ENCODE measurements around the gene RHCG. TPM values are rescaled to one million over a fixed set of nuclear protein-coding genes. Genes with fewer than 3 reads are reported as not detected.

RHCG gene
- total RNA-seq, 1 experiment from 2014 or later = 0.28 TPM

- no peak for TF ChIP-seq CTCF (conservative IDR thresholded peaks at IDR 0.05)
- Mint-ChIP-seq H3K4me1 (peaks cover 5 to 13% of the 10 kb centered on the region in 2 experiments), H3K27ac (no peak overlapping the region), H3K36me3 (ENCODE audit: insufficient read depth in 1 of 3, low read depth in 3 of 3) (no peaks in the 10 kb centered on the region), H3K27me3 (ENCODE audit: low read depth) (peaks cover 63% of the 10 kb centered on the region), H3K9me3 (no peaks in the 10 kb centered on the region), H3K4me3 (no peak overlapping the region)
- H3K23me2 ChIP-seq (ENCODE audit: insufficient read length, low read depth, low read length, poor library complexity, severe bottlenecking) = no peaks in the 10 kb centered on the region
- no peak overlapping the region for H3K4me2 ChIP-seq (ENCODE audit: insufficient read depth, insufficient read length, low read length)
- H3K9ac ChIP-seq (ENCODE audit: extremely low read depth, insufficient read length, low read length) = no peak overlapping the region
- no peak overlapping the region for H2AK5ac ChIP-seq (ENCODE audit: insufficient read length, low read length)
- WGBS (ENCODE audit: extremely low coverage, insufficient read length, low lambda C conversion rate) = no CpG with 5 or more reads among the region's 10 CpGs
- no peak overlapping the region for H4K5ac ChIP-seq (ENCODE audit: insufficient read length, low read depth, low read length)
- no peak overlapping the region for H3K27ac ChIP-seq (ENCODE audit: insufficient read length, low read depth, low read length)
- H4K91ac ChIP-seq (ENCODE audit: insufficient read length, low read depth, low read length) = no peak overlapping the region
- H3K4ac ChIP-seq (ENCODE audit: low read depth, low read length) = no peak overlapping the region
- H2BK120ac ChIP-seq (ENCODE audit: low read depth, low read length, poor library complexity, severe bottlenecking) = no peak overlapping the region
- H3K79me1 ChIP-seq (ENCODE audit: insufficient read depth, low read depth, low read length, poor library complexity, severe bottlenecking) = no peaks in the 10 kb centered on the region
- no peak overlapping the region for H3K18ac ChIP-seq (ENCODE audit: insufficient read length, low read depth, low read length)
- H4K8ac ChIP-seq (replicated peaks; ENCODE audit: insufficient read length, low read depth, low read length) = no peak overlapping the region
- no peaks in the 10 kb centered on the region for H3K9me3 ChIP-seq (ENCODE audit: control insufficient read depth, low read depth, low read length)
- no peak overlapping the region for H3K14ac ChIP-seq (ENCODE audit: insufficient read depth, low read length)
- no peaks in the 10 kb centered on the region for H3K4me1 ChIP-seq (ENCODE audit: insufficient read depth, low read length)
- no peak overlapping the region for H2AFZ ChIP-seq (ENCODE audit: low read length)
- no peak for DNase-seq
- no peaks in the 10 kb centered on the region for H3K79me2 ChIP-seq (ENCODE audit: insufficient read depth, low read length)
- H3K27me3 ChIP-seq (ENCODE audit: insufficient read depth, low read length) = peaks cover under 1% of the 10 kb centered on the region
- H2BK20ac ChIP-seq (ENCODE audit: low read depth, low read length, poor library complexity, severe bottlenecking) = no peak overlapping the region
- H3T11ph ChIP-seq (ENCODE audit: low read length) = no peak overlapping the region
- H2BK5ac ChIP-seq (ENCODE audit: insufficient read length, low read length) = no peak overlapping the region
- no peaks in the 10 kb centered on the region for H4K20me1 ChIP-seq (ENCODE audit: control insufficient read depth, insufficient read depth, insufficient read length)
- no peak overlapping the region for H2BK15ac ChIP-seq (ENCODE audit: low read depth, low read length)
- H3K23ac ChIP-seq (ENCODE audit: insufficient read length, low read depth, low read length) = no peak overlapping the region
- H2BK12ac ChIP-seq (ENCODE audit: insufficient read length, low read depth, low read length) = no peak overlapping the region
- H3K56ac ChIP-seq (ENCODE audit: insufficient read length, low read depth, low read length) = no peak overlapping the region
Observed at GRCh38 chr15:89490081-89490813, 6.1 kb downstream of the RHCG start.

Data from H9 (cell line).